ENCODE results near the gene NEB.

GRCh38 chr2:151767536-151767935 is 33.3 kb upstream of the NEB start:
- no peak for TF ChIP-seq POLR2A (IDR thresholded peaks at IDR 0.05)
- no peak for TF ChIP-seq CTCF (IDR thresholded peaks at IDR 0.05)
- TF ChIP-seq POLR2AphosphoS5 (IDR thresholded peaks at IDR 0.05): no peak
